IMR-90 (cell line): ENCODE data around the gene TEF. TPM values are rescaled to one million over a fixed set of nuclear protein-coding genes. Genes with fewer than 3 reads are reported as not detected.

ENCODE experiments used
- ELK1 ChIP-seq: fragments of 150-350 bp; IDR thresholded peaks from 2 replicates; pipeline ENCODE4 v1.6.1; 2016; ENCODE audit warnings: low read depth, mild to moderate bottlenecking, low read length, moderate library complexity, borderline replicate concordance
- POLR2A ChIP-seq: IDR thresholded peaks from 2 replicates; pipeline ENCODE4 v1.6.1; 2012; ENCODE audit warnings: mild to moderate bottlenecking, low read depth, low read length
- RCOR1 ChIP-seq: IDR thresholded peaks from 2 replicates; pipeline ENCODE4 v1.6.1; 2012; ENCODE audit warnings: mild to moderate bottlenecking, low read length, improper control_type of control experiment; ENCODE audit not compliant: insufficient replicate concordance
- polyA plus RNA-seq, 3 experiments: library from polyadenylated mRNA; depleted of rRNA; stranded (reverse); fragments of >200 nt; gene quantifications; 2 replicates each; pipeline ENCODE4 v1.2.3, GENCODE V29; 2012; ENCODE audit warnings: low replicate concordance in 1 of 3
- total RNA-seq: library from RNA; depleted of rRNA; stranded (reverse); fragments of >200 nt; gene quantifications from 2 replicates; pipeline ENCODE4 v1.2.3, GENCODE V29; 2012

Gene TEF
- total and polyA plus RNA-seq, 2 of the 4 experiments (the other 2 are of a cell fraction), result 5.6 to 11.6 TPM

GRCh38 chr22:41367039-41367679 lies 14.6 kb upstream of the TEF start (continued):
- TF ChIP-seq ELK1 (no peak), RCOR1 (no peak), POLR2A (no peak)
